OCI-LY7 (cell line): ENCODE measurements around the gene KRCC1. TPM values are rescaled to one million over a fixed set of nuclear protein-coding genes. Genes with fewer than 3 reads are reported as not detected.

Experiments used
- Bru-seq: library from RNA; stranded (reverse); fragments of 400-500 nt; gene quantifications from one replicate; lab custom pipeline; 2021; lab: Mats Ljungman, UMichigan
- BruChase-seq, 2 experiments: library from RNA; stranded (reverse); fragments of 400-500 nt; gene quantifications; one replicate each; lab custom pipeline; 2021; lab: Mats Ljungman, UMichigan
- BruUV-seq: library from RNA; stranded (reverse); fragments of 400-500 nt; replicated peaks from 2 replicates; lab custom pipeline; 2021; lab: Mats Ljungman, UMichigan
- CTCF ChIA-PET: fragments of 300-600 bp; sonication (Branson Sonifier 250); formaldehyde crosslinking; loops from one replicate; lab custom pipeline; 2022; ENCODE audit warnings: antibody characterized with exemption; ENCODE audit not compliant: unreplicated experiment; lab: Charles Lee
- POLR2A ChIA-PET: fragments of 300-600 bp; sonication (Branson Sonifier 250); formaldehyde crosslinking; loops from one replicate; lab custom pipeline; 2022; ENCODE audit warnings: antibody characterized with exemption; lab: Charles Lee
- DNase-seq: peaks from one replicate; pipeline ENCODE4 v3.0.0-alpha.2; 2015; ENCODE audit warnings: low spot score
- H2AFZ ChIP-seq: fragments of 200-600 bp; sonication (generic), shearing (Covaris generic); 2 replicates; pipeline ENCODE4 v1.6.1; 2014; ENCODE audit warnings: mild to moderate bottlenecking, antibody characterized with exemption, low read length, moderate library complexity
- H3K27ac ChIP-seq: fragments of 200-600 bp; sonication (generic); 2 replicates; pipeline ENCODE4 v1.5.1; 2014; ENCODE audit warnings: mixed run types, low read depth, mild to moderate bottlenecking, moderate library complexity, low read length, inconsistent platforms; ENCODE audit not compliant: poor library complexity, severe bottlenecking
- H3K36me3 ChIP-seq: fragments of 200-600 bp; sonication (generic); 2 replicates; pipeline ENCODE4 v1.6.1; 2014; ENCODE audit warnings: mild to moderate bottlenecking, antibody characterized with exemption, low read length, moderate library complexity, mixed read lengths; ENCODE audit not compliant: insufficient read depth
- H3K4me1 ChIP-seq: fragments of 200-600 bp; sonication (generic); 2 replicates; pipeline ENCODE4 v1.5.1; 2014; ENCODE audit warnings: mild to moderate bottlenecking, low read length; ENCODE audit not compliant: insufficient read depth, poor library complexity, severe bottlenecking
- H3K4me2 ChIP-seq: fragments of 200-600 bp; sonication (generic); 2 replicates; pipeline ENCODE4 v1.6.1; 2014; ENCODE audit warnings: mild to moderate bottlenecking, low read length
- H3K4me3 ChIP-seq: fragments of 200-600 bp; sonication (generic); 2 replicates; pipeline ENCODE4 v1.5.1; 2014; ENCODE audit warnings: mild to moderate bottlenecking, low read depth, low read length; ENCODE audit not compliant: poor library complexity, severe bottlenecking
- H3K79me2 ChIP-seq: fragments of 200-600 bp; sonication (generic); 2 replicates; pipeline ENCODE4 v1.6.1; 2016; ENCODE audit warnings: low read depth, mild to moderate bottlenecking, low read length, moderate library complexity, mixed read lengths; ENCODE audit not compliant: insufficient read depth
- H3K9me2 ChIP-seq: fragments of 200-600 bp; sonication (generic); 2 replicates; pipeline ENCODE4 v1.6.1; 2016; ENCODE audit warnings: mild to moderate bottlenecking, low read length, mixed read lengths; ENCODE audit not compliant: insufficient read depth
- H3K9me3 ChIP-seq: fragments of 200-600 bp; sonication (generic); 2 replicates; pipeline ENCODE4 v1.6.1; 2014; ENCODE audit warnings: mild to moderate bottlenecking, mixed run types, low read length, mixed read lengths
- H4K20me1 ChIP-seq: fragments of 200-600 bp; sonication (generic); 2 replicates; pipeline ENCODE4 v1.6.1; 2014; ENCODE audit warnings: mild to moderate bottlenecking, antibody characterized with exemption, low read length, moderate library complexity, mixed read lengths; ENCODE audit not compliant: insufficient read depth
- EZH2phosphoT487 ChIP-seq: fragments of 200-600 bp; sonication (generic); IDR thresholded peaks from 2 replicates; pipeline ENCODE4 v1.6.1; 2018; ENCODE audit warnings: low read depth, borderline replicate concordance, mild to moderate bottlenecking, mixed run types, antibody characterized with exemption, low read length, moderate library complexity, mixed read lengths
- intact Hi-C: fragments of 100-400 bp; cut with micrococcal nuclease; formaldehyde crosslinking; loops from one replicate; pipeline ENCODE4 v1.10.0; 2022; ENCODE audit not compliant: unreplicated experiment
- long read RNA-seq: library from polyadenylated mRNA; stranded (forward); transcript quantifications from one replicate; pipeline ENCODE4 v2.0.0, GENCODE V29; 2022
- total RNA-seq, 2 experiments: library from RNA; depleted of rRNA in 1 of 2; stranded (reverse); fragments of >200 nt in 1 of 2; shearing (Covaris generic) in 1 of 2; gene quantifications; 2 replicates each; pipeline ENCODE4 v1.2.3, GENCODE V29; 2014 to 2022
- TF ChIP-seq, protein P1 (sequence below): fragments of 200-600 bp; sonication (generic); conservative IDR thresholded peaks from 2 replicates; pipeline ENCODE4 v1.5.1; 2014; ENCODE audit warnings: mild to moderate bottlenecking, antibody characterized with exemption, low read length, moderate library complexity, mixed read lengths

The KRCC1 gene
- total RNA-seq (2014; rRNA removed; shearing (Covaris generic)) = 18.7 and 22.1 TPM in 2 replicates
- 26.6 and 31.7 TPM in 2 replicates for total RNA-seq (2022)
- percentile 85 among the genes with signal in this experiment for Bru-seq, nascent RNA
- percentile 84 among the genes with signal in this experiment for BruChase-seq, experiment 1, labeled RNA remaining after a 6-hour chase
- BruChase-seq, experiment 2, labeled RNA remaining after a 2-hour chase = percentile 79 among the genes with signal in this experiment
- long read RNA-seq, transcript KRCC1-201 (4 exons, 1,753 nt) = major isoform, 22 of 35 reads
- long read RNA-seq, partial matches to known transcripts = 0 of 35 reads
- long read RNA-seq, other reads (novel, unspliced or antisense) = 13 of 35 reads

DNA sequence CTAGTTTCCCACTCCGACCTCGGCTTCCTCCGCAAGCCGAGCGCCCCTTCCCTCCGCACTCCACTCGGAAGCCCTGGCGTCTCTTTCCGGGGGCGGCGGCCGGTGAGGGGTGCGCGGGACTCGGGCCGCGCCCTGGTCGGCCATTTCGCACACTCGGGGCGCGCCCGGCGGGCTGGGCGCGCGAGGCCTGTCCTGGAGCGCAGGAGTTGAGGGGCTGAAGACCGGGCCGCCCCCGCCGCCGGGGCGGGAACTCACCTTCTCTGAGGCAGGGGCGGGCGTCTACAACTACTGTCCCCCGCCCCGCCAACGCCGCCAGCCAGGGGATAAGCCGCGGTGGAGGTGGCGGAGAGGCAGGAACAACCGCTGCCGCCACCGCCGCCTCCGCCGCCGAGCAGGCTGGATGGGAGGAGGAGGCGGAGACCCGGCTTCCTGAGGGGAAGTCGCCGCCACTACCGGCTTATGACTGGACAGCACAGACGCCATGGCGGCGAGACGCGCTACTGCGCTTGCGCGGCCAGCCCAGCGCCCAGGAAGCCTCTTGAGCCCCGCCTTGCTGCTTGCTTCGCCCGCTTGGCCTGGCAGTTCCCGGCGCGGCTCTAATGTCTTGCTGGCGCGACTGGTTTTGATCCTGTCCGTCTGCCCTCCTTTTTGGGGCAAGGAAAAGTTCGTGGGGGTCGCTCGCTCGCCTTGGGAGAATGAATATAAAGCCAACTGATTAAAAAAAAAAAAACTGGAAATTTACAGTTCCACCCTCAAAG is at the start of gene KRCC1:
Gene KRCC1 (minus strand): TSS at position 413 of the 758 bp plus-strand sequence. CDS start 27,220 bp downstream, outside the sequence.
- Histone ChIP-seq H3K27ac (peak within 1 kb of the TSS; percentile 63), H3K4me2 (peak within 1 kb of the TSS; percentile 94), H3K79me2 (peaks cover 29% of the 10 kb centered on the region), H3K9me2 (no peaks in the 10 kb centered on the region), H3K9me3 (no peaks in the 10 kb centered on the region), H3K36me3 (peaks cover 30% of the 10 kb centered on the region), H3K4me3 (peak within 1 kb of the TSS; percentile 83), H4K20me1 (no peaks in the 10 kb centered on the region; the same call in 1 of the 2 replicates), H3K4me1 (peaks cover 27% of the 10 kb centered on the region), H2AFZ (peak within 1 kb of the TSS; percentile 63)
- POLR2A ChIA-PET = interaction anchor here (0.6 to 0.9 kb wide), 4 partner anchors 18 to 804 kb away, joined by 3 read pairs; no protein-coding TSS in a partner anchor
- BruUV-seq = no TSS peak
- no peak for TF ChIP-seq EZH2phosphoT487
- TF ChIP-seq, protein P1, sequence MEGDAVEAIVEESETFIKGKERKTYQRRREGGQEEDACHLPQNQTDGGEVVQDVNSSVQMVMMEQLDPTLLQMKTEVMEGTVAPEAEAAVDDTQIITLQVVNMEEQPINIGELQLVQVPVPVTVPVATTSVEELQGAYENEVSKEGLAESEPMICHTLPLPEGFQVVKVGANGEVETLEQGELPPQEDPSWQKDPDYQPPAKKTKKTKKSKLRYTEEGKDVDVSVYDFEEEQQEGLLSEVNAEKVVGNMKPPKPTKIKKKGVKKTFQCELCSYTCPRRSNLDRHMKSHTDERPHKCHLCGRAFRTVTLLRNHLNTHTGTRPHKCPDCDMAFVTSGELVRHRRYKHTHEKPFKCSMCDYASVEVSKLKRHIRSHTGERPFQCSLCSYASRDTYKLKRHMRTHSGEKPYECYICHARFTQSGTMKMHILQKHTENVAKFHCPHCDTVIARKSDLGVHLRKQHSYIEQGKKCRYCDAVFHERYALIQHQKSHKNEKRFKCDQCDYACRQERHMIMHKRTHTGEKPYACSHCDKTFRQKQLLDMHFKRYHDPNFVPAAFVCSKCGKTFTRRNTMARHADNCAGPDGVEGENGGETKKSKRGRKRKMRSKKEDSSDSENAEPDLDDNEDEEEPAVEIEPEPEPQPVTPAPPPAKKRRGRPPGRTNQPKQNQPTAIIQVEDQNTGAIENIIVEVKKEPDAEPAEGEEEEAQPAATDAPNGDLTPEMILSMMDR = no peak
- intact Hi-C loops = no loop called here
- DNase-seq = peak; percentile 97
- CTCF ChIA-PET = no interaction called here

- Histone ChIP-seq H3K79me2 (no peaks in the 10 kb centered on the region), H3K4me3 (no peak overlapping the region), H3K9me3 (no peaks in the 10 kb centered on the region), H3K4me1 (no peaks in the 10 kb centered on the region), H4K20me1 (no peaks in the 10 kb centered on the region), H3K4me2 (no peak overlapping the region), H3K36me3 (no peaks in the 10 kb centered on the region), H3K27ac (no peak overlapping the region), H2AFZ (no peak overlapping the region), H3K9me2 (no peaks in the 10 kb centered on the region)
- ChIA-PET CTCF (no interaction called here), POLR2A (no interaction called here)
- DNase-seq = no peak
- intact Hi-C loops = no loop called here
- TF ChIP-seq EZH2phosphoT487 = no peak
- TF ChIP-seq, protein P1 = no peak
- BruUV-seq = no TSS peak
Measured at GRCh38 chr2:88100489-88100858, 44.9 kb upstream of the KRCC1 start.
